ENCODE measurements around the gene EXT2. TPM values are rescaled to one million over a fixed set of nuclear protein-coding genes. Genes with fewer than 3 reads are reported as not detected.

The EXT2 gene
- 36.4 to 39.1 TPM (median 38.6 TPM) in 3 replicates for total RNA-seq (2021)
- Bru-seq, nascent RNA: percentile 67 among the genes with signal in this experiment
- long read RNA-seq, experiment 1, transcript EXT2-203 (14 exons, 3,454 nt): minor isoform, 6 of 178 reads
- long read RNA-seq, experiment 1, transcript EXT2-210 (14 exons, 3,136 nt): major isoform, 136 of 178 reads
- long read RNA-seq, experiment 1, partial matches to known transcripts: 12 of 178 reads
- long read RNA-seq, experiment 1, other reads (novel, unspliced or antisense): 24 of 178 reads
- long read RNA-seq, experiment 2, transcript EXT2-210 (14 exons, 3,136 nt): major isoform, 23 of 46 reads
- long read RNA-seq, experiment 2, partial matches to known transcripts: 13 of 46 reads
- long read RNA-seq, experiment 2, other reads (novel, unspliced or antisense): 10 of 46 reads
- long read RNA-seq, experiment 3, partial matches to known transcripts: 13 of 21 reads
- long read RNA-seq, experiment 3, other reads (novel, unspliced or antisense): 7 of 21 reads

GRCh38 chr11:44095506-44096359 is at the start of gene EXT2:
EXT2 (plus strand) TSS chr11:44095678; CDS start chr11:44107713, 12,035 bp downstream.
- Mint-ChIP-seq H3K27ac (no peak within 1 kb of the TSS), H3K36me3 (no peaks in the 10 kb centered on the region), H3K4me3 (peak within 1 kb of the TSS; percentile 75), H3K27me3 (ENCODE audit: low read depth) (peaks cover 3% of the 10 kb centered on the region), H3K9me3 (no peaks in the 10 kb centered on the region), H3K4me1 (peaks cover 16% of the 10 kb centered on the region)
- ChIA-PET POLR2A (no interaction called here), CTCF (interaction anchor here (0.7 to 3.4 kb wide), 43 partner anchors 9 to 1015 kb away, joined by 3 to 74 read pairs (median 5); partner anchors contain the start of genes ACCS and CD82)
- DNase-seq (ENCODE audit: low spot score) (peak; percentile 91), ATAC-seq (peak; percentile 89)
- TF ChIP-seq ZNF121 (CRISPR knock-in tag; IDR thresholded peaks at IDR 0.05) (0 out of 2 replicates have a peak, but pooled peaks have one; percentile 19), ZNF219 (CRISPR knock-in tag; IDR thresholded peaks at IDR 0.05; ENCODE audit: borderline replicate concordance) (0 out of 2 replicates have a peak, but pooled peaks have one; percentile 6), ZBTB21 (CRISPR knock-in tag; IDR thresholded peaks at IDR 0.05; ENCODE audit: borderline replicate concordance) (peak; percentile 48; the same call in 1 of the 2 replicates), HMGXB4 (CRISPR knock-in tag; IDR thresholded peaks at IDR 0.05) (peak; percentile 94), ARID4B (CRISPR knock-in tag; IDR thresholded peaks at IDR 0.05; ENCODE audit: borderline replicate concordance) (peak; percentile 37; the same call in 1 of the 2 replicates), CTCF (IDR thresholded peaks at IDR 0.05) (peak; percentile 70), SP1 (CRISPR knock-in tag; conservative IDR thresholded peaks at IDR 0.05) (no peak), FOXK1 (CRISPR knock-in tag; IDR thresholded peaks at IDR 0.05) (peak; percentile 67; the same call in 1 of the 2 replicates), ETV6 (CRISPR knock-in tag; IDR thresholded peaks at IDR 0.05) (0 out of 2 replicates have a peak, but pooled peaks have one; percentile 41), MXD4 (CRISPR knock-in tag; IDR thresholded peaks at IDR 0.05; ENCODE audit: borderline replicate concordance) (no peak), ZNF281 (CRISPR knock-in tag; IDR thresholded peaks at IDR 0.05) (no peak), ZNF416 (CRISPR knock-in tag; IDR thresholded peaks at IDR 0.05) (no peak), CREB1 (CRISPR knock-in tag; IDR thresholded peaks at IDR 0.05) (no peak), ESRRA (CRISPR knock-in tag; IDR thresholded peaks at IDR 0.05; ENCODE audit: borderline replicate concordance) (0 out of 2 replicates have a peak, but pooled peaks have one; percentile 30), TP53 (CRISPR knock-in tag; IDR thresholded peaks at IDR 0.05) (0 out of 2 replicates have a peak, but pooled peaks have one; percentile 58), AR (CRISPR knock-in tag; IDR thresholded peaks at IDR 0.05) (no peak), FOXP4 (CRISPR knock-in tag; IDR thresholded peaks at IDR 0.05) (peak; percentile 69; the same call in 1 of the 2 replicates), GABPB1 (CRISPR knock-in tag; IDR thresholded peaks at IDR 0.05) (peak; percentile 42; the same call in 1 of the 2 replicates)

Data from WTC11 (cell line).